Stimulated activated CD8-positive, alpha-beta memory T cell treated with anti-CD3 and anti-CD28 coated beads, Interleukin-12 subunit alpha, Interleukin-12 subunit beta, amount 100 ng/mL, for 4 hours (primary cell): ENCODE results near the gene ASAH2B.

Experiments used
- DNase-seq: peaks from one replicate; pipeline ENCODE4 v3.0.0-alpha.2; 2020; ENCODE audit warnings: low read depth

Gene ASAH2B

DNA sequence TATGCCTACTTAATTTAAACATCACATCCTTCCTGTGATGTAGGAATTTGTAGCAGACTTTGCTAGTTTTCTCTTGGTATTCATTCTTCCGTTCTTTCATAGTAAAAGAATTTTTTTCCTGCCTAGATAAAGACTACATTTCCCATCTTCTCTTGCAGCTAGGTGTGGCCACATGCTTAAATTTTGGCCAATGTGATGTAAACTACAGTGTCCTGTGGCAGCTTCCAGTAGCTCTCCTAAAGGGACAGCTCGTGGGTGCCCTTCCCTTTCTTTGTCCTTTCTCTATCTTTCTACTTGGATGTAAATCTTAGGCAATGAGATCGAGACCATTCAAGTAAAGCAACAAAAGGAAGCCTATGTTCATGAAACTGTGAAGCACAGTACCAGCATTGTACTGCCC, 58.6 kb downstream of the ASAH2B start:
- no peak for DNase-seq

DNA sequence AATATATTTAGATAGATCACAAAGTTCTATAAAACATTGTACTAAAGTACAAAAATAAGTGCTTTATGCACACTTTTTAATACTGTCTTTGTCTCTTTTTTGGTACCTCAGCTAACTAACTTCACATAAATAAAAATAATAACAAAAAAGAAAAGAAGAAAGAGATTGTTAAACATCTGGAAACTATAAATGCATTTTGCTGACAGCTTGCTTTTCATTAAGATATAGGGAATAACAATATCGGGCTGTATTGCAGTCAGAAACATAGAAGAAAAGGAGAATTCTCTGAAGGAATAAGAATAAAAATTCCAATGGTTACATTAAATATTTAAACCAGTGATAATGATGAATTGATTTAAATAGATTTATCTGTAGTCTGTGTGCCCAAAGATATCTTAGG, 59.9 kb downstream of the ASAH2B start:
- DNase-seq: no peak

DNA sequence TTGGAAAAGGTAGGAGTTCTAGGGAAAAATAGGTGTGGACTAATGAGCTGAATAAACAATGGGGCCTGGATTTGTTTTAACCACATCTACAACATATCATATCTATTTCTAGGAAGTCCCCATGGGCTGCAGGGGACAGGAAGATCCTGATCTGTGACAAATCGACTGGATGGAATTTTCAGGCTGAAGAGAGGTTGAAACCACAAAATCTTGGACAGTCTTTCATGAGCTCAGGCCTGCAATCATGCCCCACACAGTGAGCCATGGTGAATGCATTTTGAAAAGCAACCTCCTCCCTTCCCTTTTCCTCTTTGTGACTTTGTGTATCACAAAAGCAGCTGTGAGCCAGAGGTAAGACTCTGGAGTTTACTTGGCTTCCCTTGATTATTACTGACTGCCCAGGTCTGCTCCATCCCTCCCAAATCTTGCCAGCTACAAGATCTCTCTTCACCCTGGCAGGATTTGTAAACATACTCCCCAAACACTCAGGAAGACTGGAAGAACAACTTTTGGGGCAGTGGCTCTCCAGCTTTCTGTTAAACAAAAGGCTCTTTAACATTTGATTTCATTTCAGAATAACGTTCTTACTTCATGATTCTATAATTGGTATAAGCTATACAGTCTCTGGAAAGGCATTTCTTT, 66.4 kb downstream of the ASAH2B start:
- DNase-seq: no peak

- DNase-seq: no peak
These were observed 68.4 kb downstream of the ASAH2B start for GRCh38 chr10:50807851-50808776.
